Osteocyte (in vitro differentiated cells): ENCODE measurements around the gene CAPRIN2. TPM values are rescaled to one million over a fixed set of nuclear protein-coding genes. Genes with fewer than 3 reads are reported as not detected.
A peak's percentile ranks its signal among the peaks of the same experiment; 100 is the strongest.

ENCODE experiments used
- DNase-seq: peaks from one replicate; pipeline ENCODE4 v3.0.0; 2021; ENCODE audit warnings: mixed read lengths; ENCODE audit not compliant: unreplicated experiment; ENCODE audit errors: extremely low spot score
- H3K27ac Mint-ChIP-seq: one replicate; pipeline ENCODE4 v1.8.0; 2021; ENCODE audit warnings: mild to moderate bottlenecking, mixed read lengths; ENCODE audit not compliant: unreplicated experiment
- H3K27me3 Mint-ChIP-seq: one replicate; pipeline ENCODE4 v1.8.0; 2021; ENCODE audit warnings: mixed read lengths; ENCODE audit not compliant: unreplicated experiment
- H3K36me3 Mint-ChIP-seq: one replicate; pipeline ENCODE4 v1.8.0; 2021; ENCODE audit warnings: mixed read lengths; ENCODE audit not compliant: unreplicated experiment
- H3K4me1 Mint-ChIP-seq: one replicate; pipeline ENCODE4 v1.8.0; 2021; ENCODE audit warnings: mixed read lengths; ENCODE audit not compliant: unreplicated experiment
- H3K4me3 Mint-ChIP-seq: one replicate; pipeline ENCODE4 v1.8.0; 2021; ENCODE audit warnings: mild to moderate bottlenecking, moderate library complexity, mixed read lengths; ENCODE audit not compliant: unreplicated experiment
- H3K9me3 Mint-ChIP-seq: one replicate; pipeline ENCODE4 v1.8.0; 2021; ENCODE audit warnings: mixed read lengths; ENCODE audit not compliant: unreplicated experiment
- long read RNA-seq: library from polyadenylated mRNA; unstranded; transcript quantifications from one replicate; pipeline ENCODE4 v2.0.0, GENCODE V29; 2021
- total RNA-seq: library from RNA; stranded (reverse); gene quantifications from 2 replicates; pipeline ENCODE4 v1.2.1, GENCODE V29; 2021
- TF ChIP-seq, protein P1 (sequence below): fragments of 200-600 bp; sonication (generic); IDR thresholded peaks from 2 replicates; pipeline ENCODE4 v1.5.0; 2021; ENCODE audit warnings: antibody characterized with exemption, mild to moderate bottlenecking, moderate library complexity

Gene CAPRIN2, protein sequence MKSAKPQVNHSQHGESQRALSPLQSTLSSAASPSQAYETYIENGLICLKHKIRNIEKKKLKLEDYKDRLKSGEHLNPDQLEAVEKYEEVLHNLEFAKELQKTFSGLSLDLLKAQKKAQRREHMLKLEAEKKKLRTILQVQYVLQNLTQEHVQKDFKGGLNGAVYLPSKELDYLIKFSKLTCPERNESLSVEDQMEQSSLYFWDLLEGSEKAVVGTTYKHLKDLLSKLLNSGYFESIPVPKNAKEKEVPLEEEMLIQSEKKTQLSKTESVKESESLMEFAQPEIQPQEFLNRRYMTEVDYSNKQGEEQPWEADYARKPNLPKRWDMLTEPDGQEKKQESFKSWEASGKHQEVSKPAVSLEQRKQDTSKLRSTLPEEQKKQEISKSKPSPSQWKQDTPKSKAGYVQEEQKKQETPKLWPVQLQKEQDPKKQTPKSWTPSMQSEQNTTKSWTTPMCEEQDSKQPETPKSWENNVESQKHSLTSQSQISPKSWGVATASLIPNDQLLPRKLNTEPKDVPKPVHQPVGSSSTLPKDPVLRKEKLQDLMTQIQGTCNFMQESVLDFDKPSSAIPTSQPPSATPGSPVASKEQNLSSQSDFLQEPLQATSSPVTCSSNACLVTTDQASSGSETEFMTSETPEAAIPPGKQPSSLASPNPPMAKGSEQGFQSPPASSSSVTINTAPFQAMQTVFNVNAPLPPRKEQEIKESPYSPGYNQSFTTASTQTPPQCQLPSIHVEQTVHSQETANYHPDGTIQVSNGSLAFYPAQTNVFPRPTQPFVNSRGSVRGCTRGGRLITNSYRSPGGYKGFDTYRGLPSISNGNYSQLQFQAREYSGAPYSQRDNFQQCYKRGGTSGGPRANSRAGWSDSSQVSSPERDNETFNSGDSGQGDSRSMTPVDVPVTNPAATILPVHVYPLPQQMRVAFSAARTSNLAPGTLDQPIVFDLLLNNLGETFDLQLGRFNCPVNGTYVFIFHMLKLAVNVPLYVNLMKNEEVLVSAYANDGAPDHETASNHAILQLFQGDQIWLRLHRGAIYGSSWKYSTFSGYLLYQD
- total RNA-seq: 31.2 and 35.8 TPM in 2 replicates
- long read RNA-seq, partial matches to known transcripts: 11 of 20 reads
- long read RNA-seq, other reads (novel, unspliced or antisense): 9 of 20 reads

DNA sequence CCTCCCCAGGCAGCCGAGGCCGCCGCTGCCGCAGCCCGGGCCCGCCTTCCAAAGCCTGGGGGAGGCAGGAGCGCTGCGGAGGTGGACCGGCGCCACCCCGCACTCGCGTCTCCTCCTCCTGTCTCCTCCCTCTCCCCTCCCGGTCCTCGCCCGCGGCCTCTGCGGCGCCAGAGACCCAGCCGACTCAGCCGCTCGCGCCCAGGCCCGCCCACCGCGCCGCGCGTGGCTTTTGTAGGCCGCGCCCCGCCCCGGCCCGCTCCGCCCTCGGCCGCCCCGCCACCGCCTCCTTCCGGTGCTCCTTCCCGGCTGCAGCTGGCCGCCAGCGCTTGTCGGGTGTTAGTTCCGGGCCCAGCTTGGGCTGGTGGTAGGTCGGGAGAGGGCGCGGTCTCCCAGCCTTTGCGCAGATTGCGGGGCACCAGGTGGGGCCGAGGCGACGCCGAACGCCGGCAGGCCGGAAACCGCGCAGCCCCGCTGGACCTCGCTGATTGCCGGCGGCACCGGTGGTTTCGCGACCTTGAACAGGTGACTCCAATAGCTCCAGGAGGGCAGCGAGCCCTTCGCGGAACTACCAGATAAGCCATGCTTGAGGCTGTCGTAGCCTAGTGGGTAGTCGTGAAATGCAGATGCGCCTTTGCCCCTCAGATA lies at the start of gene CAPRIN2:
CAPRIN2 (minus strand) TSS at position 202 of the 645 bp plus-strand sequence. CDS start 1,431 bp downstream, outside the sequence.
- H3K27ac Mint-ChIP-seq: peak within 1 kb of the TSS; percentile 73
- H3K27me3 Mint-ChIP-seq: no peaks in the 10 kb centered on the region
- peaks cover 12% of the 10 kb centered on the region for H3K36me3 Mint-ChIP-seq
- H3K4me1 Mint-ChIP-seq: peaks cover 44% of the 10 kb centered on the region
- TF ChIP-seq, protein P1, sequence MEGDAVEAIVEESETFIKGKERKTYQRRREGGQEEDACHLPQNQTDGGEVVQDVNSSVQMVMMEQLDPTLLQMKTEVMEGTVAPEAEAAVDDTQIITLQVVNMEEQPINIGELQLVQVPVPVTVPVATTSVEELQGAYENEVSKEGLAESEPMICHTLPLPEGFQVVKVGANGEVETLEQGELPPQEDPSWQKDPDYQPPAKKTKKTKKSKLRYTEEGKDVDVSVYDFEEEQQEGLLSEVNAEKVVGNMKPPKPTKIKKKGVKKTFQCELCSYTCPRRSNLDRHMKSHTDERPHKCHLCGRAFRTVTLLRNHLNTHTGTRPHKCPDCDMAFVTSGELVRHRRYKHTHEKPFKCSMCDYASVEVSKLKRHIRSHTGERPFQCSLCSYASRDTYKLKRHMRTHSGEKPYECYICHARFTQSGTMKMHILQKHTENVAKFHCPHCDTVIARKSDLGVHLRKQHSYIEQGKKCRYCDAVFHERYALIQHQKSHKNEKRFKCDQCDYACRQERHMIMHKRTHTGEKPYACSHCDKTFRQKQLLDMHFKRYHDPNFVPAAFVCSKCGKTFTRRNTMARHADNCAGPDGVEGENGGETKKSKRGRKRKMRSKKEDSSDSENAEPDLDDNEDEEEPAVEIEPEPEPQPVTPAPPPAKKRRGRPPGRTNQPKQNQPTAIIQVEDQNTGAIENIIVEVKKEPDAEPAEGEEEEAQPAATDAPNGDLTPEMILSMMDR: peak; percentile 62
- no peaks in the 10 kb centered on the region for H3K9me3 Mint-ChIP-seq
- peak; percentile 98 for DNase-seq
- H3K4me3 Mint-ChIP-seq: peak within 1 kb of the TSS; percentile 86

DNA sequence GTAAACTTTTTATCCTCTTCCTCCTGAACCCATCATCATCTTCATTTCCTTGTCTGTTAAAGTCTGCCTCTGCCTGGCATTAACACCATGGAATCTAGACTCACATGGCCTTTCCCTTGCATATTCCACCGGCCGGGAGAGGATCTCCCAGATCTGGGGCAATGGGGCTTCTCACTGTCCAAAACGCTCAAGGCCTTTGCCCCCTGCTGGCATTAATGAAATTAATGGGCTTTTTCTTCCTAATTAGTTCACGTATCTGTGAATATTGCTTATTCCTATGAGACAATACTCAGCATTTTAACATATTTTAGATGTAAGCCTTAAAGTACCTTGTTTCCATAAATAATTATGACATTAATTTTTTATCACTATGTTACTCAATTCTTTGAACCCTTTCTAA lies 42.9 kb upstream of the CAPRIN2 start:
- DNase-seq: no peak
- Mint-ChIP-seq H3K4me3 (peak overlapping the region; percentile 51), H3K27ac (no peak overlapping the region), H3K4me1 (peaks cover 28% of the 10 kb centered on the region), H3K27me3 (no peaks in the 10 kb centered on the region), H3K9me3 (no peaks in the 10 kb centered on the region), H3K36me3 (peaks cover 3% of the 10 kb centered on the region)
- TF ChIP-seq, protein P1: no peak

DNA sequence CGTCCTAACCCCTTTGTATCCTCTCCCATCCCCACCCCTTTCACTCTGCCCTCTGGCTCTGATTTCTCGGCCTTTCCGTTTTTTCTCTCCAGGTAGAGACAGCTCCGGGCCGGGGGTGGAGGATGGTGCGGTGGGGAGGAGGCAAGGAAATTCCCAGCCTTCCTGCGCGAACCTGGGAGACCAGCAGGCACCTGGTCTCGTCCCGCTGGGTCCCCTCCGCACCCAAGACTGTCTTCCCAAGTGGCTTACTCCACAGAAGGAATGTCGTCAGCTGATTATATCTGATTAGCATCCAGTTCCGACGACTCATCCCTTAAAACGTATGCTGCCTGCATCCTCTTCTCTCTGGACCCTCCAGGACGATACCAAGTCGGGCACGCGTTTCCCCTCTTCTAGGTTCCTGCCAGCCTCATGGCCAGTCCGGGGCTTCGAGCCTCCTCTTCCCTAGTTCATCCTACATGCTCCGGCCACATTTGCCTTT lies 42.2 kb upstream of the CAPRIN2 start:
- Mint-ChIP-seq H3K4me1 (peaks cover 31% of the 10 kb centered on the region), H3K4me3 (peak overlapping the region; percentile 86), H3K9me3 (no peaks in the 10 kb centered on the region), H3K27ac (peak overlapping the region; percentile 65), H3K36me3 (peaks cover 3% of the 10 kb centered on the region), H3K27me3 (no peaks in the 10 kb centered on the region)
- no peak for DNase-seq
- TF ChIP-seq, protein P1: no peak

DNA sequence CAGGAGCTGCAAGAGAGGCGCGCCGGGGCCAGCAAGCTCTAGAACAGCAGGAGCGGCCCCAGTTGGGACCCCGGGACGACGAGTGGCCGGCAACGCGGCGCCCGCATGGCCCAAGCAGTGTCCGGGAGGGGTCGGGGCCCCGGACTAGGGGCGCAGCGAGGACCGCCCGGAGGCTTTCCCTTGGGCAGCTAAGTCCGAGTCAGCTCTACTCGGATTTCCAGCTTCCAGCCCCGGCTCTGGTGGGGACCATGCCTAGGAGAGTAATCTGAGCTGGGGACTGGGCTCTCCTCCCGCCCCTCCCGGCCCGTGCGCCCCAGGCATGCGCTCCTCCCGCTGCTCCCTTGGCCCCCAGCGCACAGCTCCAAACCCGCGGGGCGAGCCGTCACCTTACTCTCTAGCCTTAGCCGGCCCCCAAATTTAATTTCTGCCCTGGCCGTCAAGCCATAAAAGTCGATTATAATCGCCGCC lies 41.6 kb upstream of the CAPRIN2 start:
- no peak for DNase-seq
- Mint-ChIP-seq H3K4me1 (peaks cover 31% of the 10 kb centered on the region), H3K36me3 (peaks cover 3% of the 10 kb centered on the region)

More for the DNA sequence above, 41.6 kb upstream of the CAPRIN2 start:
- Mint-ChIP-seq H3K4me3 (peak overlapping the region; percentile 86), H3K9me3 (no peaks in the 10 kb centered on the region), H3K27me3 (no peaks in the 10 kb centered on the region), H3K27ac (peak overlapping the region; percentile 81)
- TF ChIP-seq, protein P1: peak; percentile 27
